IPS-18a (cell line): ENCODE measurements around the gene AGAP1.

Experiments
- H3K27ac ChIP-seq: one replicate; pipeline ENCODE4 v1.5.1; 2013; ENCODE audit warnings: low read length
- H3K27me3 ChIP-seq: one replicate; pipeline ENCODE4 v1.6.1; 2013; ENCODE audit warnings: mild to moderate bottlenecking, low read length; ENCODE audit not compliant: control insufficient read depth, insufficient read depth
- H3K36me3 ChIP-seq: one replicate; pipeline ENCODE4 v1.6.1; 2013; ENCODE audit warnings: low read depth, low read length; ENCODE audit not compliant: control insufficient read depth
- H3K4me1 ChIP-seq: one replicate; pipeline ENCODE4 v1.6.1; 2013; ENCODE audit warnings: low read depth, low read length; ENCODE audit not compliant: control insufficient read depth
- H3K4me3 ChIP-seq: one replicate; pipeline ENCODE4 v1.5.1; 2013; ENCODE audit warnings: low read length
- H3K9ac ChIP-seq: one replicate; pipeline ENCODE4 v1.6.1; 2013; ENCODE audit warnings: mild to moderate bottlenecking, low read length, moderate library complexity
- H3K9me3 ChIP-seq: one replicate; pipeline ENCODE4 v1.6.1; 2013; ENCODE audit warnings: low read depth, low read length; ENCODE audit not compliant: control insufficient read depth

The AGAP1 gene

DNA sequence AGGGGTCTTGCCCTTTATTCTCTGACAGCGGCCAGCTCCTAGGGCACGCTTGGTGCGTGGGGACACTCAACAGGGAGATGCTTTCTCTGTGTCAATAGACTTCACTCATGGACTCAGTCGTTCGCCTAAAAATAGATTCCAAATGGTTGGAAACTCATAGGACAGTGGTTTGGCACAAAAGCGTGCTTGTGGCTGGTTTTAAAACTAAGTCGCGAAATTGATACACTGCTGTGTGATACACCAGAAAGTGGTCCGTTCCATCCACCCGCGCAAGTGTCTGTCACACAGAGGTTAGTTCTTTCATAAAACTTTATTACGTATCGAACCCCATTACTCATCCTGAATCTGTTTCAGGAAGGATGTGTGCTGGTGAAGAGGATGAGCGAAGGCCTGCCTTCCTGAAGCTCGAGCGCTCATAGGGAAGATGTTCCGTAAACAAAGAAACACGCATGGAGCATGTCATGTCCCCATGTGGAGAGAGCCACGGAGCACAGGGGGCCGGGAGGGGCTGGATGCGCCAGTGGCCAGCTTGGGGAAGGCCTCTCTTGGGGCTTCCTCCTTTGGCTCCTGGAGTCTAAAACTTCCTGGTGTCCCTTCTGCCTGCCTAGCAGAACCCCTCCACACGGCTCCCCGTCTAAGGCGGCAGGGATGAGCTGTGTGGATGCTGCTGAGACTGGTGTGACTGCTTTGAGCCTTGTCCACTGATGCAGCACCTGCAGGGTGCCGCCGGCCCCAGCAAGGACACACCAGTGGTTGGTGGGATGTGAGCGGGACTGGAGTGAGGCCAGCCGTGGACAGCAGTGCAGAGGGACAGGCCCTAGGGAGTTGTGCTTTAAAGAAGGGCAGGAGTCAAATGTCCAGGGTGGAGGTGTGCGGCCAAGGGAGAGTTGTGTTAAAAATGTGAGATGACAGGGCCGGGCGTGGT, 467.1 kb downstream of the AGAP1 start:
- Histone ChIP-seq H3K27me3 (no peaks in the 10 kb centered on the region), H3K4me1 (no peaks in the 10 kb centered on the region), H3K4me3 (no peak overlapping the region), H3K36me3 (no peaks in the 10 kb centered on the region), H3K9ac (no peak overlapping the region), H3K9me3 (no peaks in the 10 kb centered on the region), H3K27ac (no peak overlapping the region)

DNA sequence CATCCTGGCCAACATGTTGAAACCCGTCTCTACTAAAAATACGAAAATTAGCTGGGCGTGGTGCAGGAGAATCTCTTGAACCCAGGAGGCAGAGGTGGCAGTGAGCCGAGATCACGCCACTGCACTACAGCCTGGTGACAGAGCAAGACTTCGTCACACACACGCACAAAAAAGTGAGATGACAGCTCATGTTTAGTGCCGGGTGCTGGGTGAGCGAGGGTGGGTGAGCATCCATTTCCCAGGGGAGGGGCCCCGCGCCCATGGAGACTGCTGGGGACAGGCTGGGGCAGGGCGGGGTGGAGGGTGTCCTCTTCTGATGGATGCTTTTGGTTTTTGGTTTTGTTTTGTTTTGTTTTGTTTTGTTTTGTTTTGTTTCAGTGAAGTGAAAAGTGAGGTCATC, 467.9 kb downstream of the AGAP1 start:
- H3K9me3 ChIP-seq, result no peaks in the 10 kb centered on the region
- H3K4me1 ChIP-seq, result no peaks in the 10 kb centered on the region
- no peaks in the 10 kb centered on the region for H3K36me3 ChIP-seq
- no peak overlapping the region for H3K4me3 ChIP-seq
- no peak overlapping the region for H3K27ac ChIP-seq
- H3K27me3 ChIP-seq, result no peaks in the 10 kb centered on the region
- H3K9ac ChIP-seq, result no peak overlapping the region

- H3K4me1 ChIP-seq, result no peaks in the 10 kb centered on the region
- H3K9ac ChIP-seq, result no peak overlapping the region
- H3K27me3 ChIP-seq, result no peaks in the 10 kb centered on the region
- H3K9me3 ChIP-seq, result no peaks in the 10 kb centered on the region
- H3K36me3 ChIP-seq, result no peaks in the 10 kb centered on the region
- H3K27ac ChIP-seq, result no peak overlapping the region
- no peak overlapping the region for H3K4me3 ChIP-seq
Measured at GRCh38 chr2:235963853-235964577, 470.2 kb downstream of the AGAP1 start.

GRCh38 chr2:235964787-235965390, 471.0 kb downstream of the AGAP1 start:
- H3K9ac ChIP-seq, result no peak overlapping the region
- H3K9me3 ChIP-seq, result no peaks in the 10 kb centered on the region
- H3K4me1 ChIP-seq, result no peaks in the 10 kb centered on the region
- no peaks in the 10 kb centered on the region for H3K36me3 ChIP-seq
- no peaks in the 10 kb centered on the region for H3K27me3 ChIP-seq
- no peak overlapping the region for H3K27ac ChIP-seq
- H3K4me3 ChIP-seq, result no peak overlapping the region

- Histone ChIP-seq H3K4me1 (no peaks in the 10 kb centered on the region), H3K27me3 (no peaks in the 10 kb centered on the region), H3K9ac (no peak overlapping the region), H3K4me3 (no peak overlapping the region), H3K9me3 (no peaks in the 10 kb centered on the region), H3K27ac (no peak overlapping the region), H3K36me3 (no peaks in the 10 kb centered on the region)
Measured at GRCh38 chr2:235966396-235966795, 472.6 kb downstream of the AGAP1 start.

DNA sequence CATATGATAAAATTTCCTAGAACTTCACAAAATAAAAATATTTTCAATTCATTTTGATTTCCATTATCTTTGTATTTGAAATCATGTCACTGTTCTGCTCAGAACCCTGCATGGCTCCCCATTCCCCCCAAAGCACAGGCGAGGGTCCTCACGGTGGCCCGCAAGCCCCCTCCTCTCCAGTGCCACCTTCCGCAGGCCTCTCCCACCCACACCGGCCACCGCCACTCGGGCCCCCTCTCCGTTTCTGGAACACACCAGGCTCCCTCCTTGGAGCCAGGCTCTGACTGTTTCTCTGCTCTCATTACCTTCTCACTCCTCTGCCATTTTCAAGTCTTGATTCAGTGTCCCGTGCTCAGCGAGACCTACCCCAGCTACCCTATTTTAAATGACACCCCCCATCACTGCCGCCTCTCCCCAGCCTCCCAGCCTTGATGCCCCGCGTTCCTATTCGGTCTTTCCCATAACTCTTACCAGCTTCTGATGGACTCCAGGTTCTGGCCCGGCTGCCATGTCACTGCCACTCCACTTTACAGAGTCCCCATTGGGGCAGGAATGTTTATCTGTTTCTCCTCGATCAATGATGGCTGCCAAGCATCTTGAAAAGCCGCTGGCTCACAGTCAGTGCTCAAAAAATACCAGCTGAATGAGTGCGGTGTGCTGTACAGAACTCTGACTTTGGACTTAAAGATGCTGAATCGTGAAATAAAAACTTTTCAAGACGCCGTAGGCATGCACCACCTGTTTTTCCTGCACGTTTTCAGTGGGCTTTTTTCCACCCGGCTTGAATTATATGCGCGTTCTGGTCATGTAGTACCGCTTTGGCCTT, 473.3 kb downstream of the AGAP1 start:
- no peaks in the 10 kb centered on the region for H3K36me3 ChIP-seq
- no peak overlapping the region for H3K9ac ChIP-seq
- H3K4me3 ChIP-seq, result no peak overlapping the region
- H3K27ac ChIP-seq, result no peak overlapping the region
- H3K9me3 ChIP-seq, result no peaks in the 10 kb centered on the region
- no peaks in the 10 kb centered on the region for H3K4me1 ChIP-seq
- no peaks in the 10 kb centered on the region for H3K27me3 ChIP-seq

GRCh38 chr2:235968155-235968554, 474.3 kb downstream of the AGAP1 start:
- Histone ChIP-seq H3K4me1 (no peaks in the 10 kb centered on the region), H3K27me3 (no peaks in the 10 kb centered on the region), H3K9ac (no peak overlapping the region), H3K4me3 (no peak overlapping the region), H3K27ac (no peak overlapping the region), H3K36me3 (no peaks in the 10 kb centered on the region), H3K9me3 (no peaks in the 10 kb centered on the region)

- no peaks in the 10 kb centered on the region for H3K27me3 ChIP-seq
- H3K9me3 ChIP-seq, result no peaks in the 10 kb centered on the region
- no peak overlapping the region for H3K4me3 ChIP-seq
- H3K9ac ChIP-seq, result no peak overlapping the region
- no peaks in the 10 kb centered on the region for H3K4me1 ChIP-seq
- no peak overlapping the region for H3K27ac ChIP-seq
- H3K36me3 ChIP-seq, result no peaks in the 10 kb centered on the region
Measured at GRCh38 chr2:235968616-235969324, 474.9 kb downstream of the AGAP1 start.

GRCh38 chr2:235970204-235971040, 476.6 kb downstream of the AGAP1 start:
- Histone ChIP-seq H3K27me3 (no peaks in the 10 kb centered on the region), H3K27ac (no peak overlapping the region), H3K9ac (no peak overlapping the region), H3K36me3 (no peaks in the 10 kb centered on the region), H3K4me3 (no peak overlapping the region), H3K4me1 (no peaks in the 10 kb centered on the region), H3K9me3 (no peaks in the 10 kb centered on the region)

- Histone ChIP-seq H3K9me3 (no peaks in the 10 kb centered on the region), H3K9ac (no peak overlapping the region), H3K4me1 (no peaks in the 10 kb centered on the region), H3K27ac (no peak overlapping the region), H3K4me3 (no peak overlapping the region), H3K36me3 (no peaks in the 10 kb centered on the region), H3K27me3 (no peaks in the 10 kb centered on the region)
Measured at GRCh38 chr2:235976516-235976915, 482.7 kb downstream of the AGAP1 start.
